Mesothelial cell of epicardium (in vitro differentiated cells): Measurements from ENCODE around the gene PLSCR1. TPM values are rescaled to one million over a fixed set of nuclear protein-coding genes. Genes with fewer than 3 reads are reported as not detected.

ENCODE experiments used
- DNase-seq, 2 experiments: peaks; one replicate each; pipeline ENCODE4 v3.0.0; 2021; ENCODE audit warnings: low spot score in 2 of 2; ENCODE audit not compliant: unreplicated experiment in 2 of 2
- H3K27ac Mint-ChIP-seq: 2 replicates; pipeline ENCODE4 v1.8.0; 2021; ENCODE audit warnings: mixed read lengths
- H3K27me3 Mint-ChIP-seq: 2 replicates; pipeline ENCODE4 v1.8.0; 2021; ENCODE audit warnings: low read depth, mixed read lengths
- H3K36me3 Mint-ChIP-seq: 2 replicates; pipeline ENCODE4 v1.8.0; 2021; ENCODE audit warnings: mixed read lengths
- H3K4me1 Mint-ChIP-seq: 2 replicates; pipeline ENCODE4 v1.8.0; 2021; ENCODE audit warnings: mixed read lengths
- H3K4me3 Mint-ChIP-seq: 2 replicates; pipeline ENCODE4 v1.8.0; 2021; ENCODE audit warnings: mild to moderate bottlenecking, moderate library complexity, mixed read lengths
- H3K9me3 Mint-ChIP-seq: 2 replicates; pipeline ENCODE4 v1.8.0; 2021; ENCODE audit warnings: mixed read lengths
- CTCF ChIP-seq: fragments of 200-600 bp; sonication (generic); IDR thresholded peaks from one replicate; pipeline ENCODE4 v1.5.0; 2021; ENCODE audit warnings: antibody characterized with exemption; ENCODE audit not compliant: unreplicated experiment
- total RNA-seq: library from RNA; stranded (reverse); gene quantifications from 3 replicates; pipeline ENCODE4 v1.2.1, GENCODE V29; 2021

The PLSCR1 gene, protein sequence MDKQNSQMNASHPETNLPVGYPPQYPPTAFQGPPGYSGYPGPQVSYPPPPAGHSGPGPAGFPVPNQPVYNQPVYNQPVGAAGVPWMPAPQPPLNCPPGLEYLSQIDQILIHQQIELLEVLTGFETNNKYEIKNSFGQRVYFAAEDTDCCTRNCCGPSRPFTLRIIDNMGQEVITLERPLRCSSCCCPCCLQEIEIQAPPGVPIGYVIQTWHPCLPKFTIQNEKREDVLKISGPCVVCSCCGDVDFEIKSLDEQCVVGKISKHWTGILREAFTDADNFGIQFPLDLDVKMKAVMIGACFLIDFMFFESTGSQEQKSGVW
- total RNA-seq = 64.1 to 71.0 TPM (median 66.0 TPM) in 3 replicates

- peak within 1 kb of the TSS; percentile 96 for H3K27ac Mint-ChIP-seq
- peaks cover 5% of the 10 kb centered on the region for H3K36me3 Mint-ChIP-seq
- peaks cover 32% of the 10 kb centered on the region for H3K4me1 Mint-ChIP-seq
- H3K27me3 Mint-ChIP-seq = no peaks in the 10 kb centered on the region
- peak within 1 kb of the TSS; percentile 94 for H3K4me3 Mint-ChIP-seq
- no peaks in the 10 kb centered on the region for H3K9me3 Mint-ChIP-seq
- peak; percentile 60 to 81 for DNase-seq
- TF ChIP-seq CTCF = no peak
Measured at GRCh38 chr3:146544002-146544928, at the start of gene PLSCR1. TSS of gene PLSCR1 (minus strand) at chr3:146544607. CDS start at chr3:146536552, 8,055 bp downstream.

- no peaks in the 10 kb centered on the region for H3K9me3 Mint-ChIP-seq
- H3K4me3 Mint-ChIP-seq = no peak overlapping the region
- H3K36me3 Mint-ChIP-seq = no peaks in the 10 kb centered on the region
- H3K27me3 Mint-ChIP-seq = no peaks in the 10 kb centered on the region
- peaks cover 4% of the 10 kb centered on the region for H3K4me1 Mint-ChIP-seq
- no peak for TF ChIP-seq CTCF
- H3K27ac Mint-ChIP-seq = no peak overlapping the region
- DNase-seq = no peak
Measured at GRCh38 chr3:146593776-146594175, 49.4 kb upstream of the PLSCR1 start.

DNA sequence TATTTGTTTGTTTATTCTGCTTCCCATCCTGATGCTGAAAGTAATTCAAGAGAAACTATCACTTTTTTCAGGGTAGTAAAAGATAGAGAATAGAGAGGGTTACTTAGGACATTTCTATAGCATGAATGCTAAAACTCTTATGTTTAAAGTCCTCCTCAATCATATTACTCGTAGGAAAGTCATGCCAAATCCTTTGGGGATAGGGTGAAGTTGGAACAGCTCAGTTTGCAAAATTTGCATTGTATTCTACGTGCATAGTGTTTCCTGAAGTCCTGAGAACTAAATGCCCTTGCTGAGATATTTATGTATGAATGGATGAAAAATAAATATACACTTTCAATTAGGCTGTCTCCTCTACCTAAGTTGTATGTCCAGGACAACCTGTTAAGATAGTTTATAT, 46.1 kb upstream of the PLSCR1 start:
- Mint-ChIP-seq H3K4me1 (no peaks in the 10 kb centered on the region), H3K4me3 (no peak overlapping the region), H3K27me3 (no peaks in the 10 kb centered on the region), H3K27ac (no peak overlapping the region), H3K36me3 (no peaks in the 10 kb centered on the region), H3K9me3 (no peaks in the 10 kb centered on the region)
- no peak for DNase-seq
- no peak for TF ChIP-seq CTCF

- no peak for DNase-seq
- peaks cover 3% of the 10 kb centered on the region for H3K4me1 Mint-ChIP-seq
- H3K27ac Mint-ChIP-seq = no peak overlapping the region
- peak; percentile 64 for TF ChIP-seq CTCF
- no peak overlapping the region for H3K4me3 Mint-ChIP-seq
- no peaks in the 10 kb centered on the region for H3K9me3 Mint-ChIP-seq
- no peaks in the 10 kb centered on the region for H3K36me3 Mint-ChIP-seq
- no peaks in the 10 kb centered on the region for H3K27me3 Mint-ChIP-seq
Measured at GRCh38 chr3:146589899-146590508, 45.6 kb upstream of the PLSCR1 start.

DNA sequence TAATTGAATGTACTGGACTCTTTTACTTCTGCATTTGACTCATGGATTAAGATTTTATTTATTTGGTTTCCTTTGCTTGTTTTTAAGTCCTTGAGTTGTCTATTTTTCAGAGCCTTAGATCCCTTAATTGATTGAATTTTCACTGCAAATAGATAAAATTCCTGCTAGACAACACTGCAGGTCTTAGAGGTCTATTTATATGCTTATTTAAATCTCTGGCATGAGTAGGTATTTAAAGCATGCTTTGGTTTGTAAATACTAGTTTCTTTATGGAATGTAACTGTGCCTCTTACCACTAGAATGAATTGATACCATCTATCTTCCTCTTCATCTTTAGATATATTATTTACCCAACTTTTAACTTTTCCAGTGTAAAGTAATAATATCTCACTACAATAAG, 40.7 kb upstream of the PLSCR1 start:
- DNase-seq = no peak
- no peak overlapping the region for H3K27ac Mint-ChIP-seq
- no peaks in the 10 kb centered on the region for H3K27me3 Mint-ChIP-seq
- H3K36me3 Mint-ChIP-seq = peaks cover 8% of the 10 kb centered on the region
- peaks cover 29% of the 10 kb centered on the region for H3K9me3 Mint-ChIP-seq
- H3K4me3 Mint-ChIP-seq = no peak overlapping the region
- no peak for TF ChIP-seq CTCF
- H3K4me1 Mint-ChIP-seq = peaks cover 13% of the 10 kb centered on the region
